PFSK-1 (cell line): ENCODE data around the gene SLC38A2.

Source experiments
- FOXP2 ChIP-seq: optimal IDR thresholded peaks from 2 replicates; pipeline ENCODE3; 2011; ENCODE audit warnings: borderline replicate concordance, control low read depth, inconsistent platforms; ENCODE audit not compliant: insufficient read depth; ENCODE audit errors: extremely low read length, extremely low read depth
- POLR2AphosphoS5 ChIP-seq: IDR thresholded peaks from 2 replicates; pipeline ENCODE4 v1.6.1; 2012; ENCODE audit warnings: low read depth, mild to moderate bottlenecking, control low read depth, low read length, moderate library complexity
- REST ChIP-seq, 2 experiments: IDR thresholded peaks; 2 replicates each; pipeline versions ENCODE4 v1.6.1 to v1.8.0; 2011 to 2012; ENCODE audit warnings: low read depth in 2 of 2, low read length in 2 of 2, control low read depth in 1 of 2, inconsistent platforms in 1 of 2, mild to moderate bottlenecking in 1 of 2, moderate library complexity in 1 of 2; ENCODE audit not compliant: insufficient read depth in 1 of 2

GRCh38 chr12:46358325-46358700 is 14.3 kb downstream of the SLC38A2 start:
- no peak for TF ChIP-seq POLR2AphosphoS5
- no peak for TF ChIP-seq FOXP2
- TF ChIP-seq REST (IDR thresholded peaks at IDR 0.05; ENCODE audit: insufficient read depth in 1 of 2, low read depth in 2 of 2, low read length in 2 of 2) = no peak
